IMR-90 (cell line): ENCODE data around the gene STKLD1.

Experiments used
- FOS ChIP-seq: fragments of 150-350 bp; IDR thresholded peaks from 2 replicates; pipeline ENCODE4 v1.6.1; 2016; ENCODE audit warnings: low read depth, low read length
- TF ChIP-seq, protein P1 (sequence below): conservative IDR thresholded peaks from 2 replicates; pipeline ENCODE4 v1.5.1; 2012; ENCODE audit warnings: mild to moderate bottlenecking, low read depth, low read length, improper control_type of control experiment

DNA sequence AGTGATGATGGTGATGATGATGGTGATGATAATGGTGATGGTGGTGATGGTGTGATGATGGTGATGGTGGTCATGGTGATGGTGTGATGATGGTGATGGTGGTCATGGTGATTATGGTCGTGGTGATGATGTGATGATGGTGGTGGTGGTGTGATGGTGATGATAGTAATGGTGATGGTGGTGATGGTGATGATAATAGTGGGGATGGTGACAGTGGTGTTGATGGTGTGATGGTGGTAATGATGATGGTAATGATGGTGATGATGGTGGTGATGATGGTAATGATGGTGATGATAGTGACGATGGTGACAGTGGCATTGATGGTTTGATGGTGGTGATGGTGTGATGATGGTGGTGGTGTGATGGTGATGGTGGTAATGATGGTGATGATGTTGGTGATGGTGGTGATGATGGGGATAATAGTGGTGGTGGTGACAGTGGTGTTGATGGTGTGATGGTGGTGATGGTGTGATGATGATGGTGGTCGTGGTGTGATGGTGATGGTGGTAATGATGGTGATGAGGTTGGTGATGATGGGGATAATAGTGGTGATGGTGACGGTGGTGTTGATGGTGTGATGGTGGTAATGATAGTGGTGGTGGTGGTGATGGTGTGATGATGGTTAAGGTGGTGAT is 6.5 kb downstream of the STKLD1 start:
- TF ChIP-seq, protein P1, sequence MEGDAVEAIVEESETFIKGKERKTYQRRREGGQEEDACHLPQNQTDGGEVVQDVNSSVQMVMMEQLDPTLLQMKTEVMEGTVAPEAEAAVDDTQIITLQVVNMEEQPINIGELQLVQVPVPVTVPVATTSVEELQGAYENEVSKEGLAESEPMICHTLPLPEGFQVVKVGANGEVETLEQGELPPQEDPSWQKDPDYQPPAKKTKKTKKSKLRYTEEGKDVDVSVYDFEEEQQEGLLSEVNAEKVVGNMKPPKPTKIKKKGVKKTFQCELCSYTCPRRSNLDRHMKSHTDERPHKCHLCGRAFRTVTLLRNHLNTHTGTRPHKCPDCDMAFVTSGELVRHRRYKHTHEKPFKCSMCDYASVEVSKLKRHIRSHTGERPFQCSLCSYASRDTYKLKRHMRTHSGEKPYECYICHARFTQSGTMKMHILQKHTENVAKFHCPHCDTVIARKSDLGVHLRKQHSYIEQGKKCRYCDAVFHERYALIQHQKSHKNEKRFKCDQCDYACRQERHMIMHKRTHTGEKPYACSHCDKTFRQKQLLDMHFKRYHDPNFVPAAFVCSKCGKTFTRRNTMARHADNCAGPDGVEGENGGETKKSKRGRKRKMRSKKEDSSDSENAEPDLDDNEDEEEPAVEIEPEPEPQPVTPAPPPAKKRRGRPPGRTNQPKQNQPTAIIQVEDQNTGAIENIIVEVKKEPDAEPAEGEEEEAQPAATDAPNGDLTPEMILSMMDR: no peak
- TF ChIP-seq FOS: no peak
